ENCODE results near the gene KCNH1. TPM values are rescaled to one million over a fixed set of nuclear protein-coding genes. Genes with fewer than 3 reads are reported as not detected.

The KCNH1 gene
- total RNA-seq, 1 experiment from 2014 or later, result not detected

DNA sequence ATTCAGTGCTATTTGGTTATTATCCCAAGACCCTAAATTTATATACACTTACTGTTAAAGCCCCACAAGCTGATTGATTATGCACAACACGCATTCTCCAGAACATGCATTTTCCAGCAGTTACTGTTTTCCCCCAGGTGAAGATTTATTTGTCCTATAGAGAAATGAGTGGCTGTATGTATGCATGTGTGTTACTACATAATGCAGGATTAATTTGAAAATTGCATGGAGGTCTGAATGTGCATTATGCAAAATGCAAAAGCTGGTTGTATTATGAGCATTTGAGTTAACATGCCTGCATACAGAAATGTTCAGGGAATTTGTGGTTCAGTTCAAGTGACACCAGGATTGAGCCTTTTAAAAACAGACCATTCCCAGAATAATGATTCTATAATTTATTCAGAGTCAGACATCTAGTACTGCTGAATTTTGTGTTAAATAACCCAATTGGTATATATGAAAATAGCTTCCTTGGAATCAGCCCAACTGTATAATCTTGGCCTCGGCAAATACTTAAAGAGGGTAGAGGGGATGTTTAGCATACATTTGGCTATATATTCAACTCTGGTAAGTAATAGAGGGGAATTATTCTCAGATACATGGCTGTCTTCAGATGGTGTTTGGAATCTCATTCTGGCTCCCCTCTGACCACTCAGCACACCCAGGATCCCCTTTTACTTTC is 485.2 kb downstream of the KCNH1 start:
- Histone ChIP-seq H3K36me3 (ENCODE audit: control insufficient read depth in 1 of 2, insufficient read depth in 2 of 2, low read length in 2 of 2) (no peaks in the 10 kb centered on the region), H3K27me3 (ENCODE audit: insufficient read depth, low read length) (peaks cover 9% of the 10 kb centered on the region; the same call in 1 of the 2 replicates), H3K9me2 (ENCODE audit: insufficient read depth) (no peaks in the 10 kb centered on the region), H3K9me3 (ENCODE audit: control insufficient read depth in 1 of 2, insufficient read depth in 1 of 2, low read depth in 1 of 2, low read length in 2 of 2) (no peaks in the 10 kb centered on the region; a peak in 1 of 4 replicates), H3K4me3 (replicated peaks in 1 of 2; ENCODE audit: low read depth in 1 of 2, low read length in 2 of 2) (no peak overlapping the region), H3K79me2 (ENCODE audit: insufficient read depth, low read length) (no peaks in the 10 kb centered on the region), H3K4me1 (ENCODE audit: control insufficient read depth in 1 of 2, insufficient read depth in 2 of 2, low read length in 2 of 2) (no peaks in the 10 kb centered on the region), H4K20me1 (ENCODE audit: insufficient read depth) (no peaks in the 10 kb centered on the region), H2AFZ (ENCODE audit: low read depth, low read length, poor library complexity, severe bottlenecking) (no peak overlapping the region), H3K9ac (ENCODE audit: low read length) (no peak overlapping the region), H3K27ac (ENCODE audit: low read depth, low read length) (no peak overlapping the region), H3K4me2 (ENCODE audit: low read length) (no peak overlapping the region)
- ATAC-seq, result no peak
- ChIA-PET RAD21 (ENCODE audit: low non-redundant PET in 1 of 2, low total read pairs in 2 of 2, uncharacterized antibody in 2 of 2, unreplicated experiment in 2 of 2) (no interaction called here), POLR2A (no interaction called here), CTCF (no interaction called here)
- DNase-seq (ENCODE audit: low read depth, low spot score), result no peak
- no TSS peak for BruUV-seq (replicated peaks)
- intact Hi-C loops (cut with micrococcal nuclease), result no loop called here
- no peak for TF ChIP-seq SIN3A (IDR thresholded peaks at IDR 0.05; ENCODE audit: low read depth)
- TF ChIP-seq EZH2phosphoT487 (IDR thresholded peaks at IDR 0.05; ENCODE audit: borderline replicate concordance), result no peak

DNA sequence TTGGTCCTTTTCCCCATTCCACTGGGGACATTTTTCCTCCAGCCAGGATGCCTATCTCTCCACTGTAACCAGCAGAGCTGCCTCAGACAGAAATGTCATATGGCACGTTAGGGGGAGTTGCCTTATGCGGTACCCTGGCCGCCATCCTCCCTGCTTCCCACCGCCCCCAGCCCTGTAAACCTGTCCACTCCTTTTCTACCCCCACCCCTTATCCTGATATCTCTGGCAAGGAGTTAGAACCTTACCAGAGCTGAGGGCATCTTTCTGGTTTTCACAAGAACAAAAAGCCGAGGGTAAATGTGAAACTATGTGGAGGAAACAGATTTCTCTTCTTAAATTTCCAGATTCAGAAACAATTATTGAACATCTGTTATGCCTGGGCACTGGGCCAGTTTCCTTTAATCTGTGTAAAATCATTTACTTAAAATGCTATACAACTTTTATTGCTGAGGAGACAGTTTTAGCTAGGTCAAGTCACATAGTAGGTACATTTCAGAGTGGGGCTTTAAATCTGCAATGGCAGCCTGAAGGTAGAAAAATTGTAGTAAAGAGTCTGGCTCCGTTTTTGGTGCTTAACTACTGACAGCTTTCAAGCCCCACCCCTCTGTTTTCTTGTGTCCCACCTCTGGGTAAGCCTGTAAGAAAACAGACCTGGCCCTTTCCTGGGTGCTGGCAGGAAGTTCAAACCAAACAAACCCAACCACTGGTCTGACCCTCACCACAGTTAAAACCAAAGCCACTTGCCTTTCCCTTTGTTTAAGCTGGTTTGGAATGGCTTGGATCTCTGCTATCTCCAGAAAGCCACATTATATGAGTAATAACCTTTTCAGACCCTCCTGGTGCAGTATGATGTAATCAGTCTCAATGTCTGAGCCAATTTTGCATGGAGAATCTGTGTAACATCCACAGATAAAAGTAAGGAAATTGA is 486.3 kb downstream of the KCNH1 start:
- BruUV-seq (replicated peaks), result no TSS peak
- ChIA-PET CTCF (no interaction called here), RAD21 (ENCODE audit: low non-redundant PET in 1 of 2, low total read pairs in 2 of 2, uncharacterized antibody in 2 of 2, unreplicated experiment in 2 of 2) (no interaction called here), POLR2A (no interaction called here)
- Histone ChIP-seq H3K9ac (ENCODE audit: low read length) (no peak overlapping the region), H2AFZ (ENCODE audit: low read depth, low read length, poor library complexity, severe bottlenecking) (no peak overlapping the region), H3K4me2 (ENCODE audit: low read length) (no peak overlapping the region), H3K9me2 (ENCODE audit: insufficient read depth) (no peaks in the 10 kb centered on the region), H3K27ac (ENCODE audit: low read depth, low read length) (no peak overlapping the region), H3K9me3 (ENCODE audit: control insufficient read depth in 1 of 2, insufficient read depth in 1 of 2, low read depth in 1 of 2, low read length in 2 of 2) (no peaks in the 10 kb centered on the region), H3K4me1 (ENCODE audit: control insufficient read depth in 1 of 2, insufficient read depth in 2 of 2, low read length in 2 of 2) (no peaks in the 10 kb centered on the region), H3K4me3 (replicated peaks in 1 of 2; ENCODE audit: low read depth in 1 of 2, low read length in 2 of 2) (no peak overlapping the region), H3K79me2 (ENCODE audit: insufficient read depth, low read length) (no peaks in the 10 kb centered on the region), H3K27me3 (ENCODE audit: insufficient read depth, low read length) (peaks cover 14% of the 10 kb centered on the region; the same call in 1 of the 2 replicates), H4K20me1 (ENCODE audit: insufficient read depth) (no peaks in the 10 kb centered on the region), H3K36me3 (ENCODE audit: control insufficient read depth in 1 of 2, insufficient read depth in 2 of 2, low read length in 2 of 2) (no peaks in the 10 kb centered on the region)
- no peak for TF ChIP-seq POLR2AphosphoS5 (IDR thresholded peaks at IDR 0.05; ENCODE audit: low read depth, low read length)
- TF ChIP-seq TCF7L2 (IDR thresholded peaks at IDR 0.05; ENCODE audit: borderline replicate concordance, extremely low read depth, insufficient read depth, insufficient read length), result no peak
- TF ChIP-seq SP1 (IDR thresholded peaks at IDR 0.05; ENCODE audit: low read depth), result no peak
- no peak for TF ChIP-seq JUND (IDR thresholded peaks at IDR 0.05)
- no peak for TF ChIP-seq ELF1 (IDR thresholded peaks at IDR 0.05; ENCODE audit: borderline replicate concordance, low read depth)
- TF ChIP-seq, protein P1, sequence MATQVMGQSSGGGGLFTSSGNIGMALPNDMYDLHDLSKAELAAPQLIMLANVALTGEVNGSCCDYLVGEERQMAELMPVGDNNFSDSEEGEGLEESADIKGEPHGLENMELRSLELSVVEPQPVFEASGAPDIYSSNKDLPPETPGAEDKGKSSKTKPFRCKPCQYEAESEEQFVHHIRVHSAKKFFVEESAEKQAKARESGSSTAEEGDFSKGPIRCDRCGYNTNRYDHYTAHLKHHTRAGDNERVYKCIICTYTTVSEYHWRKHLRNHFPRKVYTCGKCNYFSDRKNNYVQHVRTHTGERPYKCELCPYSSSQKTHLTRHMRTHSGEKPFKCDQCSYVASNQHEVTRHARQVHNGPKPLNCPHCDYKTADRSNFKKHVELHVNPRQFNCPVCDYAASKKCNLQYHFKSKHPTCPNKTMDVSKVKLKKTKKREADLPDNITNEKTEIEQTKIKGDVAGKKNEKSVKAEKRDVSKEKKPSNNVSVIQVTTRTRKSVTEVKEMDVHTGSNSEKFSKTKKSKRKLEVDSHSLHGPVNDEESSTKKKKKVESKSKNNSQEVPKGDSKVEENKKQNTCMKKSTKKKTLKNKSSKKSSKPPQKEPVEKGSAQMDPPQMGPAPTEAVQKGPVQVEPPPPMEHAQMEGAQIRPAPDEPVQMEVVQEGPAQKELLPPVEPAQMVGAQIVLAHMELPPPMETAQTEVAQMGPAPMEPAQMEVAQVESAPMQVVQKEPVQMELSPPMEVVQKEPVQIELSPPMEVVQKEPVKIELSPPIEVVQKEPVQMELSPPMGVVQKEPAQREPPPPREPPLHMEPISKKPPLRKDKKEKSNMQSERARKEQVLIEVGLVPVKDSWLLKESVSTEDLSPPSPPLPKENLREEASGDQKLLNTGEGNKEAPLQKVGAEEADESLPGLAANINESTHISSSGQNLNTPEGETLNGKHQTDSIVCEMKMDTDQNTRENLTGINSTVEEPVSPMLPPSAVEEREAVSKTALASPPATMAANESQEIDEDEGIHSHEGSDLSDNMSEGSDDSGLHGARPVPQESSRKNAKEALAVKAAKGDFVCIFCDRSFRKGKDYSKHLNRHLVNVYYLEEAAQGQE (IDR thresholded peaks at IDR 0.05; ENCODE audit: low read depth), result no peak
- no peak for TF ChIP-seq EZH2phosphoT487 (IDR thresholded peaks at IDR 0.05; ENCODE audit: borderline replicate concordance)
- TF ChIP-seq CBX3 (IDR thresholded peaks at IDR 0.05; ENCODE audit: low read depth), result no peak
- no peak for TF ChIP-seq YY1 (IDR thresholded peaks at IDR 0.05; ENCODE audit: extremely low read depth, insufficient replicate concordance, low read depth, low read length)
- no peak for TF ChIP-seq SIN3A (IDR thresholded peaks at IDR 0.05; ENCODE audit: low read depth)
- intact Hi-C loops (cut with micrococcal nuclease), result no loop called here
- ATAC-seq (no peak), DNase-seq (ENCODE audit: low read depth, low spot score) (no peak)

Measured in HCT116 (cell line).